Natural killer cell treated with Interleukin-12 subunit alpha and Interleukin-12 subunit beta and Interleukin-15 and Interleukin-18, amount 100 ng/mL, for 72 hours (primary cell): ENCODE measurements around the gene NPTX1. TPM values are rescaled to one million over a fixed set of nuclear protein-coding genes. Genes with fewer than 3 reads are reported as not detected.
A peak's percentile ranks its signal among the peaks of the same experiment; 100 is the strongest.

Experiments used
- ATAC-seq, 2 donors: fragments of 150-1000 bp; cut with Tn5 transposase in 1 of 2; sonication (Bioruptor Pico), chemical (Tn5 transposase) in 1 of 2; 2 replicates each; pipeline ENCODE4 v1.10.0; 2021
- DNase-seq: peaks from one replicate; pipeline ENCODE4 v3.0.0; 2022; ENCODE audit warnings: low spot score
- H3K27ac Mint-ChIP-seq, 2 donors: 1 replicate in 1 of 2; 2 replicates in 1 of 2; pipeline ENCODE4 v1.8.0; 2022; ENCODE audit warnings: mixed read lengths in 2 of 2, mild to moderate bottlenecking in 1 of 2, moderate library complexity in 1 of 2
- H3K27me3 Mint-ChIP-seq, 2 donors: 1 replicate in 1 of 2; 2 replicates in 1 of 2; pipeline ENCODE4 v1.8.0; 2022; ENCODE audit warnings: mixed read lengths in 2 of 2
- H3K36me3 Mint-ChIP-seq: one replicate; pipeline ENCODE4 v1.8.0; 2022; ENCODE audit warnings: mixed read lengths
- H3K4me1 Mint-ChIP-seq, 2 donors: 1 replicate in 1 of 2; 2 replicates in 1 of 2; pipeline ENCODE4 v1.8.0; 2022; ENCODE audit warnings: low read depth in 2 of 2, mixed read lengths in 2 of 2, mild to moderate bottlenecking in 1 of 2
- H3K4me3 Mint-ChIP-seq: one replicate; pipeline ENCODE4 v1.8.0; 2022; ENCODE audit warnings: mixed read lengths
- H3K9me3 Mint-ChIP-seq: 2 replicates; pipeline ENCODE4 v1.8.0; 2022; ENCODE audit warnings: mixed read lengths
- total RNA-seq, 2 donors: library from RNA; stranded (reverse); gene quantifications; one replicate each; pipeline ENCODE4 v1.2.3, GENCODE V29; 2022

The NPTX1 gene
- total RNA-seq, 2 donors from 2014 or later, result 0.38 to 0.92 TPM

DNA sequence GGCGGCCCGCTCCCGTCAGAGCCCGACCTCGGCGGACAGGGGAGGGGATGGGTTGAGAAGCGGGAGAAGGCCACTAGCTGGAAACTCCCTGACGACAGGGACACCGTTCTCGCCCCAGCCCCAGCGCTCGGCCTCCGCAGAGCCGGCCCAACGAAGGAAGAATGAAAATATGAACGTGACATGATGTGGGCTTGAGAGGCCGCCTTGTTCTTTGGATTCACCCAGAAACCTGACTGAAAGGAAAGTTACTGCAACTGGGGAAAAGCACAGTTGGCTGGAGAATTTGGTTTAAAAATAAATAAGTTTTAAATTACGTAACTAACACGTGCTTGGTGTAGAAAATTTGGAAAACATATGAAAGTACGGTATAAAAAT lies 21.1 kb downstream of the NPTX1 start:
- Mint-ChIP-seq H3K27ac (peak overlapping the region; percentile 98), H3K4me3 (peak overlapping the region; percentile 97), H3K27me3 (peaks cover 3 to 12% of the 10 kb centered on the region in 2 donors), H3K4me1 (peaks cover 31 to 33% of the 10 kb centered on the region in 2 donors), H3K36me3 (no peaks in the 10 kb centered on the region), H3K9me3 (no peaks in the 10 kb centered on the region)
- DNase-seq, result peak; percentile 79
- peak; percentile 55 to 61 for ATAC-seq

GRCh38 chr17:80454557-80455335 lies 21.7 kb downstream of the NPTX1 start:
- Mint-ChIP-seq H3K27ac (peak overlapping the region; percentile 98), H3K27me3 (peaks cover 3 to 10% of the 10 kb centered on the region in 2 donors), H3K4me1 (peaks cover 31 to 33% of the 10 kb centered on the region in 2 donors), H3K4me3 (peak overlapping the region; percentile 97), H3K9me3 (no peaks in the 10 kb centered on the region), H3K36me3 (no peaks in the 10 kb centered on the region)
- ATAC-seq (peak; percentile 95 to 96), DNase-seq (peak; percentile 98)

DNA sequence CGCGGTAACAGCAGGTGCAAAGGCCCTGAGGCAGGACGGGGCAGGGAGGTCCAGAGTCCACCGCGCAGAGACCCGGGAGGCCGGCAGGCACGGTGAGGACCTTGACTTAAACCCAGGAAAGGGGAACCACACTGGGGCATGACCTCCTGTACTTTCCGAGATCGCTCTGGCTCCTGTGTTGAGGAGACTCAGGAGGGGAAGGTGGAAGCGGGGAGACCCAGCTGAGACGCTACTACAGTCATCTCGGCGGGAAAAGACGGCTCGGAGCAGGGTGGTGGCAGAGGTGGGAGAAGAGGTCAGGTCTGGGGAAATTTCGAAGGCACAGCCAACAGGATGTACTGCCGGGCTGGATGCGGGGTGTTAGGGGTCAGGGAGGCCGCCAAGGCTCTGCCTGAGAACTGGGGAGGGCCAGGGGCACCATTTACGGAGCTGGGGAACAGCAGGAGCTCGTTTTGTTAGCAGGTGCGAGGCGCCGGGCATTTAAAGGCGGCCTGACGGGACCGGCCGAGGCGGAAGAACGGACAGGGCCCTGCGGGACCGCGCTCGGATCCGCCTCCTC lies 22.3 kb downstream of the NPTX1 start:
- H3K4me3 Mint-ChIP-seq, result peak overlapping the region; percentile 97
- H3K4me1 Mint-ChIP-seq, result peaks cover 31 to 33% of the 10 kb centered on the region in 2 donors
- peaks cover 3 to 4% of the 10 kb centered on the region in 2 donors for H3K27me3 Mint-ChIP-seq
- peak in 1 of 2 donors; percentile 1 for ATAC-seq
- H3K27ac Mint-ChIP-seq, result peak overlapping the region; percentile 95 to 98
- H3K9me3 Mint-ChIP-seq, result no peaks in the 10 kb centered on the region
- no peaks in the 10 kb centered on the region for H3K36me3 Mint-ChIP-seq
- no peak for DNase-seq

DNA sequence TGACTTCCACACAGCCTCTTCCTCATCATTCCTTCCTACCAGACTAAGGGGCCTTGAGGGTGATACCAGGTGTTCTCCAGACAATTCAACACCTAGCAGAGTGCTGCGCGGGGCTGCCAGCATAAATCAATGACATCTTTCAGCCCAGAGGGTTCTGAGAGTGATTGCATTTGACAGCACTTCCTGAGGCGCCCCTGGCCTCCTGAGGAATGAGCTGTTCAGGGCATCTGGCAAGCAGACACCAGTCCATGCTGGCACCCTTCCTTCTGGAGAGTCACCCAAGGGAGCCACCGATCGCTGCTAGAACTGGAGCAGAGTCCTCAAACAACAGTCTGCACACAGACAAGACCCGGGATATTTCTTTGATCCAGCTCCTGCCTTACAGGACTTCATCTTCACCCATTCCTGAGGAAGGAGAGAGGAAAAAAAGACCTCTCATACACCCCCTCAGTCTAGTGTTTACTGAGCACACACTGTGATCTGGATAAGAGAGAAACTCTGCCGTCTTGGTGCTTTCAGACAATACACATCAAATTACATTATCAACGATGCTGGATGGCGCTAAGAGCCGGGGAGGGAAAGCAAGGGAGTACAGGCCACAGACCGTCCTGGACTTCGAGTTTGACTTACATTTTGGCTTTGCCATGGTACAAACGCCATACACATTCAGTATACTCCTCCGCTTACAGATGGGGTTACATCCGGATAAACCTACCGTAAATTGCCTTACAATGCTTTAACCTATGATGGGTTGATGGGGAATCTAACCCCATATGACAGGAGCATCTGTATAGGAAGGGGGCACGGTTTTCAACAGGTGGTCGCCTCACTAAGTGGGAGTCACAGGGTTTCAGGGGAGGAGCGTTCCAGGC lies 23.0 kb downstream of the NPTX1 start:
- peak overlapping the region; percentile 97 for H3K4me3 Mint-ChIP-seq
- no peaks in the 10 kb centered on the region for H3K9me3 Mint-ChIP-seq
- peaks cover 0 to 3% of the 10 kb centered on the region in 2 donors for H3K27me3 Mint-ChIP-seq
- no peak for ATAC-seq
- H3K36me3 Mint-ChIP-seq, result no peaks in the 10 kb centered on the region
- peak overlapping the region; percentile 95 to 98 for H3K27ac Mint-ChIP-seq
- no peak for DNase-seq
- H3K4me1 Mint-ChIP-seq, result peaks cover 31 to 33% of the 10 kb centered on the region in 2 donors

- H3K9me3 Mint-ChIP-seq, result no peaks in the 10 kb centered on the region
- H3K4me1 Mint-ChIP-seq, result peaks cover 24 to 29% of the 10 kb centered on the region in 2 donors
- ATAC-seq (no peak), DNase-seq (no peak)
- peak overlapping the region in 1 of 2 donors; percentile 71 for H3K27ac Mint-ChIP-seq
- no peaks in the 10 kb centered on the region for H3K36me3 Mint-ChIP-seq
- H3K27me3 Mint-ChIP-seq, result peaks cover 0 to 3% of the 10 kb centered on the region in 2 donors
- H3K4me3 Mint-ChIP-seq, result no peak overlapping the region
These were observed 24.1 kb downstream of the NPTX1 start for GRCh38 chr17:80452173-80452915.

- H3K27ac Mint-ChIP-seq, result peak overlapping the region in 1 of 2 donors; percentile 71
- H3K9me3 Mint-ChIP-seq, result no peaks in the 10 kb centered on the region
- H3K36me3 Mint-ChIP-seq, result no peaks in the 10 kb centered on the region
- no peaks in the 10 kb centered on the region for H3K27me3 Mint-ChIP-seq
- no peak for ATAC-seq
- H3K4me1 Mint-ChIP-seq, result peaks cover 18 to 26% of the 10 kb centered on the region in 2 donors
- DNase-seq, result no peak
- no peak overlapping the region for H3K4me3 Mint-ChIP-seq
These were observed 25.2 kb downstream of the NPTX1 start for GRCh38 chr17:80451104-80451775.

GRCh38 chr17:80449930-80450576 lies 26.4 kb downstream of the NPTX1 start:
- Mint-ChIP-seq H3K27ac (no peak overlapping the region), H3K4me1 (peaks cover 15 to 16% of the 10 kb centered on the region in 2 donors), H3K9me3 (no peaks in the 10 kb centered on the region), H3K36me3 (no peaks in the 10 kb centered on the region), H3K4me3 (no peak overlapping the region), H3K27me3 (no peaks in the 10 kb centered on the region)
- DNase-seq (no peak), ATAC-seq (no peak)

GRCh38 chr17:80449194-80449929 lies 27.0 kb downstream of the NPTX1 start:
- Mint-ChIP-seq H3K27me3 (no peaks in the 10 kb centered on the region), H3K4me1 (peaks cover 13 to 16% of the 10 kb centered on the region in 2 donors), H3K27ac (no peak overlapping the region), H3K4me3 (no peak overlapping the region), H3K36me3 (no peaks in the 10 kb centered on the region), H3K9me3 (no peaks in the 10 kb centered on the region)
- DNase-seq (no peak), ATAC-seq (no peak)

DNA sequence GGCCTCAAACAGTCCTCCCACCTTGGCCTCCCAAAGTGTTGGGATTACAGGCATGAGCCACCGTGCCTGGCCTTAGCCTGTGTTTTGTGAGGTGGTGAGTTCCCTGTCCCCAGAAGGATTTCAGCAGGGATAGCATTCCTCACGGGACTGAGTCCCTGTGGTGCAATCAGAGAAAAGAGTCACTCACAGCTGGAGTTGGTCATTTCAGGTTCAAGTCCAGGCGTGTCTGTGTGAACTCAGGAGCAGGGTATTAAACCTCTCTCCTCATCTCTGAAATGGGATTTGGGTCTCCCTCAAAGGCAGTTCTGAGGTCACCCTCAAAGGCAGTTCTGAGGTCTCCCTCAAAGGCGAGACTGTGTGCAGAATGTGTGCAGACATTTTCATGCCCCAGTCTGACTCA lies 28.6 kb downstream of the NPTX1 start:
- ATAC-seq (no peak), DNase-seq (no peak)
- Mint-ChIP-seq H3K4me3 (no peak overlapping the region), H3K4me1 (peaks cover 0 to 3% of the 10 kb centered on the region in 2 donors), H3K27ac (no peak overlapping the region), H3K27me3 (no peaks in the 10 kb centered on the region), H3K9me3 (no peaks in the 10 kb centered on the region), H3K36me3 (no peaks in the 10 kb centered on the region)

DNA sequence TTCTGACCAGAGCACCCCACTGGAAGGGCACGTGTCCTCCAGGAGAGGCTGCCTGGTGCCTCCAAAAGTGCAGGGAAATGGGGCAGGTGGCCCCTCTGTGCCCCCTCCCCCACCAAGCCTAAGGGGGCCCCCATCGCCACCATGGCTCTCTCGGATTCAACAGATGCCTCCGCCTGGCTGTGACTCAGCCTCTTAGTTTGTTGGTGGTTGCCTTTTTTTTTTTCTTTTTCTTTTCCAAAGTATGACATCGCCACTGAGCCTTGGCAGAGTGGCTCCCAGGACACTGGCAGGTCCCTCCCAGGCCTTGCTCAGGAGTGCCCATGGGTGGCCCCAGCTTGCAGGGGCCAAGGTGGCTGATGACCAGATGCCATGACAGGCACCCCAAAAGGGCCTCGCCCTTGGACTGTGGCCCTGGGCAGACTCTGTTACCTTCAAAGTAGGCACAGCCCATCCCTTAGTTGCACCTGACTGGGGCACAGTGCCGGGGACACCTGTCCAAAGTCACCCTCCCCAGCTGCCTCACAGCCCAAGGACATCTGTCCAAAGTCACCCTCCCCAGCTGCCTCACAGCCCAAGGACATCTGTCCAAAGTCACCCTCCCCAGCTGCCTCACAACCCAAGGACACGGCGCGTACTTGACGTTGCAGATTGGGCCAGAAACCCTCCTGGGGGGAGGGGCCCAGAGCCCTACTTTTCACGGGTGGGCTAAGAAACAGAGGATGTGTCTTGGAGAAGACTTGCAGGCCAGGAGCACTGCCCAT lies 29.6 kb downstream of the NPTX1 start:
- H3K27ac Mint-ChIP-seq, result no peak overlapping the region
- no peak for ATAC-seq
- no peaks in the 10 kb centered on the region for H3K27me3 Mint-ChIP-seq
- H3K4me3 Mint-ChIP-seq, result no peak overlapping the region
- no peaks in the 10 kb centered on the region for H3K36me3 Mint-ChIP-seq
- no peak for DNase-seq
- no peaks in the 10 kb centered on the region for H3K9me3 Mint-ChIP-seq
- H3K4me1 Mint-ChIP-seq, result peaks cover 0 to under 1% of the 10 kb centered on the region in 2 donors

DNA sequence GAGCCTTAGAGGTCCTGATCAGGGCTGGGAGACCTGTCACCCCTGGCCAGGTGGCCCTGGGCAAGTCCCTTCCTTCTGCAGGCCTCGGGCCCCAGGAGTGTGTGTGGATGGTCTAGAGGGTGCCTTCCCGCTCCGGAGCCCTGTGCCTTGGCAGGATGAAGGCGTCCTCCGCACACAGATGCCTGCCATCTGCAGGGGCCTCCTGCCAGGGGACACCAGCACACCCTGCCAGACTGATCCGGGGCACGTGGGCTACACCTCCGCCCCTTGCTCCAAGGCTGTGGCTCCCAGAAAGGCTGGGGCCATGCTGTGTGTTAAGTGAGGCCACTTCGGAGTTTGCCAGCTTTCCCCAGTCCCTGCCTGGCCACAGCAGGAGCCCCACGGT lies 30.7 kb downstream of the NPTX1 start:
- Mint-ChIP-seq H3K27me3 (no peaks in the 10 kb centered on the region), H3K27ac (no peak overlapping the region), H3K4me3 (no peak overlapping the region), H3K9me3 (no peaks in the 10 kb centered on the region), H3K36me3 (no peaks in the 10 kb centered on the region), H3K4me1 (no peaks in the 10 kb centered on the region)
- no peak for ATAC-seq
- no peak for DNase-seq
